Liver (tissue), 9 donors: Measurements from ENCODE around the gene VEGFB. TPM values are rescaled to one million over a fixed set of nuclear protein-coding genes. Genes with fewer than 3 reads are reported as not detected.

Source experiments
- DNase-seq: peaks from one replicate; pipeline ENCODE4 v3.0.0-alpha.2; 2017; ENCODE audit warnings: low spot score
- H3K27ac ChIP-seq, 2 donors: one replicate each; pipeline ENCODE4 v1.7.0; 2013; ENCODE audit warnings: inconsistent platforms in 2 of 2, low read length in 2 of 2, control low read depth in 1 of 2, low read depth in 1 of 2, mild to moderate bottlenecking in 1 of 2
- H3K27me3 ChIP-seq, 4 donors: one replicate each; pipeline versions ENCODE4 v1.6.1 to v1.7.0; 2013; ENCODE audit warnings: low read length in 3 of 4, inconsistent platforms in 1 of 4, mild to moderate bottlenecking in 1 of 4, moderate library complexity in 1 of 4; ENCODE audit not compliant: control insufficient read depth in 4 of 4, insufficient read depth in 4 of 4
- H3K36me3 ChIP-seq, 4 donors: one replicate each; pipeline versions ENCODE4 v1.6.1 to v1.7.0; 2013; ENCODE audit warnings: low read length in 3 of 4, mild to moderate bottlenecking in 3 of 4, low read depth in 1 of 4, moderate library complexity in 1 of 4; ENCODE audit not compliant: control insufficient read depth in 4 of 4, insufficient read depth in 3 of 4
- H3K4me1 ChIP-seq, 4 donors: one replicate each; pipeline versions ENCODE4 v1.6.1 to v1.7.0; 2013; ENCODE audit warnings: low read length in 3 of 4, mild to moderate bottlenecking in 3 of 4, moderate library complexity in 1 of 4; ENCODE audit not compliant: control insufficient read depth in 4 of 4, insufficient read depth in 4 of 4
- H3K4me3 ChIP-seq, 3 donors: one replicate each; pipeline versions ENCODE4 v1.6.1 to v1.7.0; 2013; ENCODE audit warnings: low read length in 3 of 3, control low read depth in 1 of 3, low read depth in 1 of 3, mild to moderate bottlenecking in 1 of 3
- H3K9ac ChIP-seq, 2 donors: one replicate each; pipeline ENCODE4 v1.7.0; 2013; ENCODE audit warnings: low read length in 2 of 2, mild to moderate bottlenecking in 2 of 2, moderate library complexity in 2 of 2, control low read depth in 1 of 2, low read depth in 1 of 2
- H3K9me3 ChIP-seq, 4 donors: one replicate each; pipeline versions ENCODE4 v1.6.1 to v1.7.0; 2013; ENCODE audit warnings: low read length in 3 of 4; ENCODE audit not compliant: control insufficient read depth in 4 of 4
- ATF3 ChIP-seq: IDR thresholded peaks from 2 replicates; pipeline ENCODE4 v1.6.1; 2016; ENCODE audit warnings: antibody characterized with exemption
- EGR1 ChIP-seq, 2 donors: IDR thresholded peaks; 2 replicates each; pipeline ENCODE4 v1.6.1; 2016 to 2018; ENCODE audit warnings: antibody characterized with exemption in 2 of 2, low read depth in 2 of 2
- FOXA1 ChIP-seq: IDR thresholded peaks from 2 replicates; pipeline ENCODE4 v1.6.1; 2016; ENCODE audit warnings: antibody characterized with exemption
- FOXA2 ChIP-seq: IDR thresholded peaks from 2 replicates; pipeline ENCODE4 v1.6.1; 2016; ENCODE audit warnings: antibody characterized with exemption
- GABPA ChIP-seq, 2 donors: IDR thresholded peaks in 1 of 2; conservative IDR thresholded peaks in 1 of 2; 2 replicates each; pipeline ENCODE4 v1.6.1; 2016; ENCODE audit warnings: antibody characterized with exemption in 2 of 2, mild to moderate bottlenecking in 1 of 2, moderate library complexity in 1 of 2
- HNF4A ChIP-seq, 2 donors: conservative IDR thresholded peaks; 2 replicates each; pipeline ENCODE4 v1.6.1; 2016; ENCODE audit warnings: antibody characterized with exemption in 2 of 2, mild to moderate bottlenecking in 2 of 2
- HNF4G ChIP-seq: IDR thresholded peaks from 2 replicates; pipeline ENCODE4 v1.6.1; 2016; ENCODE audit warnings: antibody characterized with exemption
- JUND ChIP-seq, 2 donors: IDR thresholded peaks; 2 replicates each; pipeline ENCODE4 v1.6.1; 2016; ENCODE audit warnings: antibody characterized with exemption in 2 of 2
- MAX ChIP-seq: IDR thresholded peaks from 2 replicates; pipeline ENCODE4 v1.6.1; 2016; ENCODE audit warnings: antibody characterized with exemption
- NR2F2 ChIP-seq: IDR thresholded peaks from 2 replicates; pipeline ENCODE4 v1.6.1; 2016; ENCODE audit warnings: antibody characterized with exemption
- RAD21 ChIP-seq, 2 donors: IDR thresholded peaks; 2 replicates each; pipeline ENCODE4 v1.6.1; 2016; ENCODE audit warnings: antibody characterized with exemption in 2 of 2, mild to moderate bottlenecking in 2 of 2
- REST ChIP-seq: IDR thresholded peaks from 2 replicates; pipeline ENCODE4 v1.6.1; 2016; ENCODE audit warnings: antibody characterized with exemption, mild to moderate bottlenecking
- RXRA ChIP-seq, 2 donors: IDR thresholded peaks; 2 replicates each; pipeline ENCODE4 v1.6.1; 2017 to 2018; ENCODE audit warnings: antibody characterized with exemption in 2 of 2, mild to moderate bottlenecking in 1 of 2
- SP1 ChIP-seq: IDR thresholded peaks from 2 replicates; pipeline ENCODE4 v1.6.1; 2018; ENCODE audit warnings: antibody characterized with exemption, mild to moderate bottlenecking
- TAF1 ChIP-seq: conservative IDR thresholded peaks from 2 replicates; pipeline ENCODE4 v1.6.1; 2016; ENCODE audit warnings: antibody characterized with exemption, mild to moderate bottlenecking
- YY1 ChIP-seq: IDR thresholded peaks from 2 replicates; pipeline ENCODE4 v1.6.1; 2016; ENCODE audit warnings: antibody characterized with exemption, mild to moderate bottlenecking
- WGBS: extraction: QIAGEN DNeasy Blood & Tissue Kit; methylation state at CpG from one replicate; pipeline ENCODE4 v1.1.7; 2013; 5-methylcytosine and 5-hydroxymethylcytosine counted together
- polyA plus RNA-seq, 2 donors: library from polyadenylated mRNA; stranded (reverse) in 1 of 2; unstranded in 1 of 2; fragments of 200-250 nt in 1 of 2; fragments of >200 nt in 1 of 2; fragmentation: Nextera tagmentation in 1 of 2; extraction: Ambion mirVana in 1 of 2; gene quantifications; one replicate each; pipeline versions ENCODE4 v1.2.1 to v1.2.3, GENCODE V29; 2013 to 2015
- total RNA-seq, 2 donors: library from RNA; depleted of rRNA; stranded (reverse); fragments of >200 nt; gene quantifications; one replicate each; pipeline ENCODE4 v1.2.3, GENCODE V29; 2014
- TF ChIP-seq, protein P1 (sequence below): IDR thresholded peaks from 2 replicates; pipeline ENCODE4 v1.6.1; 2016; ENCODE audit warnings: antibody characterized with exemption
- TF ChIP-seq, protein P2 (sequence below): fragments of 150-350 bp; IDR thresholded peaks from 2 replicates; pipeline ENCODE4 v1.5.1; 2017; ENCODE audit warnings: improper control_type of control experiment, low read depth, low read length; ENCODE audit not compliant: missing input control
- donor health status: healthy.
- donor health status: healthy.
- donor health status: healthy.
- donor health status: healthy.
- donor health status: healthy.

Gene VEGFB
- total and polyA plus RNA-seq, 4 donors: 3.6 to 17.3 (median 10.7) TPM

DNA sequence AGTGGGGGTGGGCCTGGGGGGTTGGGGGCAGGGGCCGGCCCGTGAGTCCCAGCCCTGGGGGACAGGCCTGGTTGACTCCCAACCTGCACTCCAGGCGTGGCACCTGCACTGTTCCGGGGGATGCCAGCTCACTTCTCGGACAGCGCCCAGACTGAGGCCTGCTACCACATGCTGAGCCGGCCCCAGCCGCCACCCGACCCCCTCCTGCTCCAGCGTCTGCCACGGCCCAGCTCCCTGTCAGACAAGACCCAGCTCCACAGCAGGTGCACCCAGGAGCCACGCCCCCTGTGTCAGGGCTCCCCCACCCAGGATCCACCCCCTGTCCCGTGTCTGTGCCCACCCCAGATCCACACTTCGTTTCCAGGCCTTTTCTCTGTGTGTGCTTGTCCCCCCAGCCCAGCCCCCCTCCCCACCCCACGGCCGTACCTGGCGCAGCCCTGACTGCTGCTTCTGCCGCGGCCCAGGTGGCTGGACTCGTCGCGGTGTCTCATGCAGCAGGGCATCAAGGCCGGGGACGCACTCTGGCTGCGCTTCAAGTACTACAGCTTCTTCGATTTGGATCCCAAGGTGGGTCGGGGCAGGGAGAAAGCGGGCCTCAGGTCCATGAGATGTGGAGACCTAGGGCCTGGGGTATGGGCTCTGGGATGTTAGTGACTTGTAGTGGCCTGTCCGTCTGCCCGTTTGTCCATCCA, 23.1 kb upstream of the VEGFB start:
- no peak for DNase-seq
- TF ChIP-seq RAD21 (IDR thresholded peaks at IDR 0.05): no peak
- no peak for TF ChIP-seq JUND (IDR thresholded peaks at IDR 0.05)
- no peak for TF ChIP-seq HNF4A (conservative IDR thresholded peaks at IDR 0.05)
- TF ChIP-seq, protein P1, sequence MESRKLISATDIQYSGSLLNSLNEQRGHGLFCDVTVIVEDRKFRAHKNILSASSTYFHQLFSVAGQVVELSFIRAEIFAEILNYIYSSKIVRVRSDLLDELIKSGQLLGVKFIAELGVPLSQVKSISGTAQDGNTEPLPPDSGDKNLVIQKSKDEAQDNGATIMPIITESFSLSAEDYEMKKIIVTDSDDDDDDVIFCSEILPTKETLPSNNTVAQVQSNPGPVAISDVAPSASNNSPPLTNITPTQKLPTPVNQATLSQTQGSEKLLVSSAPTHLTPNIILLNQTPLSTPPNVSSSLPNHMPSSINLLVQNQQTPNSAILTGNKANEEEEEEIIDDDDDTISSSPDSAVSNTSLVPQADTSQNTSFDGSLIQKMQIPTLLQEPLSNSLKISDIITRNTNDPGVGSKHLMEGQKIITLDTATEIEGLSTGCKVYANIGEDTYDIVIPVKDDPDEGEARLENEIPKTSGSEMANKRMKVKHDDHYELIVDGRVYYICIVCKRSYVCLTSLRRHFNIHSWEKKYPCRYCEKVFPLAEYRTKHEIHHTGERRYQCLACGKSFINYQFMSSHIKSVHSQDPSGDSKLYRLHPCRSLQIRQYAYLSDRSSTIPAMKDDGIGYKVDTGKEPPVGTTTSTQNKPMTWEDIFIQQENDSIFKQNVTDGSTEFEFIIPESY: no peak
- no peak for TF ChIP-seq EGR1 (IDR thresholded peaks at IDR 0.05; ENCODE audit: low read depth in 2 of 2)
- TF ChIP-seq YY1: no peak
- TF ChIP-seq GABPA (IDR thresholded peaks at IDR 0.05 in 1 of 2, conservative IDR thresholded peaks at IDR 0.05 in 1 of 2): no peak
- no peak for TF ChIP-seq ATF3
- no peak for TF ChIP-seq FOXA1
- no peak for TF ChIP-seq FOXA2
- no peak for TF ChIP-seq NR2F2
- no peak for TF ChIP-seq REST
- no peak overlapping the region for H3K9ac ChIP-seq
- 94% methylated on average over 30 of the region's 30 CpGs for WGBS
- H3K27ac ChIP-seq: no peak overlapping the region
- no peaks in the 10 kb centered on the region for H3K9me3 ChIP-seq
- H3K4me3 ChIP-seq: no peak overlapping the region
- H3K4me1 ChIP-seq: peaks cover 0 to 4% (median 0%) of the 10 kb centered on the region in 4 donors
- no peaks in the 10 kb centered on the region for H3K27me3 ChIP-seq
- peaks cover 0 to 13% (median 8%) of the 10 kb centered on the region in 4 donors for H3K36me3 ChIP-seq

DNA sequence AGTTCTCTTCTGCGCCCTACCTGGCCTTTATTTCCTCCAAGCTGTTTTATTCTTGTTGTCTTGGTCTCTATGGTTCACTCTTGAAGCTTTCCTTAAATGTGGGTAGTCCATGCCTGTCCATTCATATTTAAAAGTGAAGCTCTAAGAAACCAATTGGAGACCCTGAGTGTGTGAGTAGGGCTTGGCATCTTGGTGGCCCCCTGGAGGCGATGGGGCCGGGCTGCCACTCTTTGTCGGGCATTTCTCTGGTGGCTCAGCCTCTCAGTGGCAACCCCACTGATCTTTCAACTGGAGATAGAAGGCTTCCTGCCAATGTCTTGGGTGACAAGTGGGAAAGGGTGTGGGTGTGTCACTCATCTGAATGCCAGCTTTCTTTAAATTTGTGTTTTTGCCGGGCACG, 17.5 kb upstream of the VEGFB start:
- WGBS: 94% methylated on average over 6 of the region's 6 CpGs
- no peak for TF ChIP-seq HNF4A (conservative IDR thresholded peaks at IDR 0.05)
- TF ChIP-seq SP1: no peak
- no peak for TF ChIP-seq RAD21 (IDR thresholded peaks at IDR 0.05)
- TF ChIP-seq EGR1 (IDR thresholded peaks at IDR 0.05; ENCODE audit: low read depth in 2 of 2): no peak
- no peak for TF ChIP-seq GABPA (IDR thresholded peaks at IDR 0.05 in 1 of 2, conservative IDR thresholded peaks at IDR 0.05 in 1 of 2)
- TF ChIP-seq, protein P2, sequence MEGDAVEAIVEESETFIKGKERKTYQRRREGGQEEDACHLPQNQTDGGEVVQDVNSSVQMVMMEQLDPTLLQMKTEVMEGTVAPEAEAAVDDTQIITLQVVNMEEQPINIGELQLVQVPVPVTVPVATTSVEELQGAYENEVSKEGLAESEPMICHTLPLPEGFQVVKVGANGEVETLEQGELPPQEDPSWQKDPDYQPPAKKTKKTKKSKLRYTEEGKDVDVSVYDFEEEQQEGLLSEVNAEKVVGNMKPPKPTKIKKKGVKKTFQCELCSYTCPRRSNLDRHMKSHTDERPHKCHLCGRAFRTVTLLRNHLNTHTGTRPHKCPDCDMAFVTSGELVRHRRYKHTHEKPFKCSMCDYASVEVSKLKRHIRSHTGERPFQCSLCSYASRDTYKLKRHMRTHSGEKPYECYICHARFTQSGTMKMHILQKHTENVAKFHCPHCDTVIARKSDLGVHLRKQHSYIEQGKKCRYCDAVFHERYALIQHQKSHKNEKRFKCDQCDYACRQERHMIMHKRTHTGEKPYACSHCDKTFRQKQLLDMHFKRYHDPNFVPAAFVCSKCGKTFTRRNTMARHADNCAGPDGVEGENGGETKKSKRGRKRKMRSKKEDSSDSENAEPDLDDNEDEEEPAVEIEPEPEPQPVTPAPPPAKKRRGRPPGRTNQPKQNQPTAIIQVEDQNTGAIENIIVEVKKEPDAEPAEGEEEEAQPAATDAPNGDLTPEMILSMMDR: no peak
- no peak for TF ChIP-seq MAX
- TF ChIP-seq HNF4G: no peak
- no peak for TF ChIP-seq REST
- no peak for TF ChIP-seq TAF1
- TF ChIP-seq JUND (IDR thresholded peaks at IDR 0.05): no peak
- no peak for TF ChIP-seq FOXA2
- TF ChIP-seq, protein P1: no peak
- TF ChIP-seq RXRA (IDR thresholded peaks at IDR 0.05): no peak

More for the DNA sequence above, 17.5 kb upstream of the VEGFB start:
- H3K9me3 ChIP-seq: no peaks in the 10 kb centered on the region
- H3K27ac ChIP-seq: no peak overlapping the region
- DNase-seq: no peak
- no peak overlapping the region for H3K4me3 ChIP-seq
- peaks cover 7 to 13% (median 13%) of the 10 kb centered on the region in 4 donors for H3K4me1 ChIP-seq
- H3K27me3 ChIP-seq: no peaks in the 10 kb centered on the region
- no peak overlapping the region for H3K9ac ChIP-seq
- peaks cover 0 to 18% (median 5%) of the 10 kb centered on the region in 4 donors for H3K36me3 ChIP-seq
